Kidney (tissue), 14 donors: Measurements from ENCODE around the gene SIGLEC8. TPM values are rescaled to one million over a fixed set of nuclear protein-coding genes. Genes with fewer than 3 reads are reported as not detected.

Experiments
- DNase-seq, 5 donors: peaks; one replicate each; pipeline ENCODE4 v3.0.0-alpha.2; 2013 to 2020
- FAIRE-seq: peaks from 2 replicates; lab custom pipeline; 2012; peaks lifted over from hg19 to GRCh38; lab: Jason Lieb, UNC
- H3K27ac ChIP-seq, 2 donors: one replicate each; pipeline ENCODE4 v1.7.0; 2013; ENCODE audit warnings: low read depth in 2 of 2, low read length in 2 of 2, inconsistent platforms in 1 of 2
- H3K27me3 ChIP-seq: one replicate; pipeline ENCODE4 v1.7.1; 2013; ENCODE audit warnings: low read length, inconsistent platforms; ENCODE audit not compliant: control insufficient read depth, insufficient read depth
- H3K36me3 ChIP-seq, 3 donors: one replicate each; pipeline versions ENCODE4 v1.7.0 to v1.7.1; 2013; ENCODE audit warnings: low read length in 3 of 3, control low read depth in 1 of 3, inconsistent platforms in 1 of 3; ENCODE audit not compliant: insufficient read depth in 3 of 3, control insufficient read depth in 2 of 3
- H3K4me1 ChIP-seq, 3 donors: one replicate each; pipeline versions ENCODE4 v1.7.0 to v1.7.1; 2013; ENCODE audit warnings: low read length in 3 of 3, inconsistent platforms in 1 of 3, low read depth in 1 of 3; ENCODE audit not compliant: control insufficient read depth in 2 of 3, insufficient read depth in 2 of 3
- H3K4me3 ChIP-seq, 3 donors: one replicate each; pipeline versions ENCODE4 v1.7.0 to v1.8.1; 2013; ENCODE audit warnings: low read length in 3 of 3, control low read depth in 1 of 3, inconsistent platforms in 1 of 3
- H3K9ac ChIP-seq, 3 donors: one replicate each; pipeline versions ENCODE4 v1.7.0 to v1.7.1; 2013; ENCODE audit warnings: low read length in 3 of 3, control low read depth in 1 of 3, inconsistent platforms in 1 of 3
- H3K9me3 ChIP-seq, 3 donors: one replicate each; pipeline versions ENCODE4 v1.7.0 to v1.7.1; 2013; ENCODE audit warnings: low read length in 3 of 3, control low read depth in 1 of 3, inconsistent platforms in 1 of 3; ENCODE audit not compliant: control insufficient read depth in 2 of 3, insufficient read depth in 1 of 3
- CTCF ChIP-seq: IDR thresholded peaks from 3 replicates; pipeline ENCODE4 v1.5.1; 2012; ENCODE audit warnings: mild to moderate bottlenecking, moderate library complexity, borderline replicate concordance; ENCODE audit not compliant: insufficient read depth; ENCODE audit errors: extremely low read depth
- intact Hi-C: fragments of 100-400 bp; cut with DNase I; formaldehyde crosslinking; loops from one replicate; pipeline ENCODE4 v1.11.1; 2022
- polyA plus RNA-seq: library from polyadenylated mRNA; stranded (reverse); fragments of 350-450 nt; fragmentation: Illumina TruSeq; extraction: RNeasy Lipid Tissue Mini Kit (QIAGEN cat#74804); gene quantifications from one replicate; pipeline ENCODE4 v1.2.3, GENCODE V29; 2014; ENCODE audit warnings: low read depth, low replicate concordance; ENCODE audit not compliant: insufficient read depth
- total RNA-seq: library from RNA; stranded (reverse); fragmentation: NEBNext Ultra II Directional; extraction: Animal tissue kit (Norgen Biotek cat#: 25700); gene quantifications from one replicate; pipeline ENCODE4 v1.2.1, GENCODE V29; 2021
- donor health status: control.
- donor health status: control.
- donor health status: control.
- donor health status: control.
- donor health status: control.
- donor health status: DM: yes; HTN: yes; CAD: no.
- donor health status: Normal renal cell carcinoma (clear cell type).

SIGLEC8 gene
- total and polyA plus RNA-seq, 2 donors from 2014 or later: 1.8 TPM; not detected in 1

- Histone ChIP-seq H3K36me3 (no peaks in the 10 kb centered on the region), H3K27ac (no peak overlapping the region), H3K4me3 (no peak overlapping the region), H3K4me1 (no peaks in the 10 kb centered on the region), H3K27me3 (no peaks in the 10 kb centered on the region), H3K9me3 (no peaks in the 10 kb centered on the region), H3K9ac (no peak overlapping the region)
- intact Hi-C loops: no loop called here
- no peak for TF ChIP-seq CTCF
- no peak for FAIRE-seq
- DNase-seq: peak in 1 of 5 donors; percentile 12
These were observed 28.0 kb downstream of the SIGLEC8 start for GRCh38 chr19:51430221-51430620.

- Histone ChIP-seq H3K4me3 (no peak overlapping the region), H3K9ac (no peak overlapping the region), H3K27ac (no peak overlapping the region), H3K9me3 (no peaks in the 10 kb centered on the region), H3K27me3 (no peaks in the 10 kb centered on the region), H3K4me1 (no peaks in the 10 kb centered on the region), H3K36me3 (no peaks in the 10 kb centered on the region)
- FAIRE-seq: no peak
- peak in 1 of 5 donors; percentile 48 for DNase-seq
- TF ChIP-seq CTCF: no peak
- intact Hi-C loops: no loop called here
These were observed 31.1 kb downstream of the SIGLEC8 start for GRCh38 chr19:51427201-51427600.

GRCh38 chr19:51422053-51422448 is 36.2 kb downstream of the SIGLEC8 start:
- no peak for FAIRE-seq
- H3K27ac ChIP-seq: no peak overlapping the region
- intact Hi-C loops: no loop called here
- no peak overlapping the region for H3K9ac ChIP-seq
- no peak overlapping the region for H3K4me3 ChIP-seq
- H3K36me3 ChIP-seq: no peaks in the 10 kb centered on the region
- H3K4me1 ChIP-seq: no peaks in the 10 kb centered on the region
- TF ChIP-seq CTCF: peak; percentile 87
- no peaks in the 10 kb centered on the region for H3K9me3 ChIP-seq
- H3K27me3 ChIP-seq: no peaks in the 10 kb centered on the region
- peak; percentile 90 to 93 (median 91) for DNase-seq
